ENCODE results near the gene TOX4.

Gene TOX4

GRCh38 chr14:21509432-21510143 lies 32.6 kb downstream of the TOX4 start:
- Histone ChIP-seq H2AFZ (ENCODE audit: low read length) (no peak overlapping the region), H3K4me2 (ENCODE audit: low read depth, low read length, poor library complexity, severe bottlenecking) (peak overlapping the region; percentile 88), H3K4me1 (ENCODE audit: insufficient read depth, low read length, poor library complexity, severe bottlenecking) (peaks cover 10% of the 10 kb centered on the region), H3K9me2 (replicated peaks; ENCODE audit: low read depth, low read length) (no peaks in the 10 kb centered on the region), H3K4me3 (ENCODE audit: low read length, poor library complexity, severe bottlenecking) (peak overlapping the region; percentile 95), H3K9ac (ENCODE audit: low read depth, low read length, poor library complexity, severe bottlenecking) (peak overlapping the region; percentile 89), H3F3A (ENCODE audit: low read depth) (no peaks in the 10 kb centered on the region; the same call in 1 of the 2 replicates), H3K9me3 (ENCODE audit: insufficient read depth, low read depth, low read length) (no peaks in the 10 kb centered on the region), H3K27me3 (ENCODE audit: insufficient read depth, low read length, poor library complexity, severe bottlenecking) (peaks cover 20% of the 10 kb centered on the region), H3K79me2 (ENCODE audit: insufficient read depth, low read length) (peaks cover 57% of the 10 kb centered on the region), H4K20me1 (ENCODE audit: insufficient read depth, low read length, poor library complexity, severe bottlenecking) (peaks cover 16% of the 10 kb centered on the region), H3K36me3 (ENCODE audit: insufficient read depth, low read length) (no peaks in the 10 kb centered on the region)
- TF ChIP-seq, protein P1, sequence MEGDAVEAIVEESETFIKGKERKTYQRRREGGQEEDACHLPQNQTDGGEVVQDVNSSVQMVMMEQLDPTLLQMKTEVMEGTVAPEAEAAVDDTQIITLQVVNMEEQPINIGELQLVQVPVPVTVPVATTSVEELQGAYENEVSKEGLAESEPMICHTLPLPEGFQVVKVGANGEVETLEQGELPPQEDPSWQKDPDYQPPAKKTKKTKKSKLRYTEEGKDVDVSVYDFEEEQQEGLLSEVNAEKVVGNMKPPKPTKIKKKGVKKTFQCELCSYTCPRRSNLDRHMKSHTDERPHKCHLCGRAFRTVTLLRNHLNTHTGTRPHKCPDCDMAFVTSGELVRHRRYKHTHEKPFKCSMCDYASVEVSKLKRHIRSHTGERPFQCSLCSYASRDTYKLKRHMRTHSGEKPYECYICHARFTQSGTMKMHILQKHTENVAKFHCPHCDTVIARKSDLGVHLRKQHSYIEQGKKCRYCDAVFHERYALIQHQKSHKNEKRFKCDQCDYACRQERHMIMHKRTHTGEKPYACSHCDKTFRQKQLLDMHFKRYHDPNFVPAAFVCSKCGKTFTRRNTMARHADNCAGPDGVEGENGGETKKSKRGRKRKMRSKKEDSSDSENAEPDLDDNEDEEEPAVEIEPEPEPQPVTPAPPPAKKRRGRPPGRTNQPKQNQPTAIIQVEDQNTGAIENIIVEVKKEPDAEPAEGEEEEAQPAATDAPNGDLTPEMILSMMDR (conservative IDR thresholded peaks at IDR 0.05; ENCODE audit: low read length): no peak
- TF ChIP-seq EZH2phosphoT487 (IDR thresholded peaks at IDR 0.05; ENCODE audit: borderline replicate concordance): no peak

DNA sequence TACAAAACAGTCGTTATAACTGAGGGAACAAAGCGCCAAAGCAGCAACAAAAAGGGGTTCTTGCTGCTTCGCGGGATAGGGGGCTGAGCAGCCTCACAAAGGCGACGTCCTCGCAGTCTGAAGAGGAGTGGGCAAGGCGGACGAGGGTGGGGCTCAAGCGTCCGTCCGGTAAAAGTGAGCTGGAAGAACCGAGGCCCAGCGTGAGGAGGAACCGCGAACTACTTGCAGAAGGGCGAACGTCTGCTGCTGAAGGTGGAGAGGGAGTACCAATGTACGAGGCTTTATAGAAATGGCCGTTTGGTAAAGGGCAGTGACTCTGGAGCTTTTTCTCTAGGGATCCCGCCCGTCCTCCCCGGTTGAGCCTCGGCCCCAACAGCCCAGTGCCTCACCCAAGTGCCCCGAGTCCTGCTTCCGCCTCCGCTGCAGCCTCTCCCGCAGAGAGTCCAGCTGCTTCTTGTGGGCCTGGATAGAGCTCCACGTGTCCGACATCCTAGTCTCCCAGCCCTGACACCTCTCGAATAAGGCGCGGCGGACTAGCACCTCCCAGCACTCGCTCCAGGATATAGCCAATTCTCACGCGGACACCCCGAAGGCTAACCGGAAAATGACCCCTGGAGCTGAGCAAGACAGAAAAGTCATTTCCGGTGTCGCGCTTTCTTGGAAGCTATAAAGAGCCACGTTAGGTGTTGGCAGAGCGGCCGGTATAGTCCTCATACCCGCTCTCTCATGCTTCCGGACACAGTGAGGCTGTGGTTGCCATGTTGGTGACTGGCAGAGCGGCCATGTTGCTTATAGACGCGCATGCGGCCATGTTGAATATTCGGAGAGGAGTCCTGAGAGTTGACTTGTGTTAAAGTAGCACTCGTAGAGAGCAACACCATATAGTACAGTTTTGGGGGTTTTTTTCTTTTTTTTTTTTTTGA lies 34.0 kb downstream of the TOX4 start, which contains the start of gene METTL3:
Gene METTL3, minus strand, starts transcription at position 606 of the 923 bp plus-strand sequence. Its CDS starts 117 bp downstream, at position 489.
- Histone ChIP-seq H3K4me2 (ENCODE audit: low read depth, low read length, poor library complexity, severe bottlenecking) (peak within 1 kb of the TSS; percentile 88), H3K9me3 (ENCODE audit: insufficient read depth, low read depth, low read length) (no peaks in the 10 kb centered on the region), H4K20me1 (ENCODE audit: insufficient read depth, low read length, poor library complexity, severe bottlenecking) (peaks cover 9% of the 10 kb centered on the region), H3K79me2 (ENCODE audit: insufficient read depth, low read length) (peaks cover 47% of the 10 kb centered on the region), H3K9ac (ENCODE audit: low read depth, low read length, poor library complexity, severe bottlenecking) (peak within 1 kb of the TSS; percentile 89), H3K27me3 (ENCODE audit: insufficient read depth, low read length, poor library complexity, severe bottlenecking) (peaks cover 32% of the 10 kb centered on the region), H3K4me3 (ENCODE audit: low read length, poor library complexity, severe bottlenecking) (peak within 1 kb of the TSS; percentile 95), H3K9me2 (replicated peaks; ENCODE audit: low read depth, low read length) (no peaks in the 10 kb centered on the region), H3K36me3 (ENCODE audit: insufficient read depth, low read length) (no peaks in the 10 kb centered on the region), H3F3A (ENCODE audit: low read depth) (no peaks in the 10 kb centered on the region; the same call in 1 of the 2 replicates), H3K4me1 (ENCODE audit: insufficient read depth, low read length, poor library complexity, severe bottlenecking) (peaks cover 10% of the 10 kb centered on the region), H2AFZ (ENCODE audit: low read length) (peak within 1 kb of the TSS; percentile 92)
- TF ChIP-seq, protein P1 (conservative IDR thresholded peaks at IDR 0.05; ENCODE audit: low read length): no peak
- TF ChIP-seq EZH2phosphoT487 (IDR thresholded peaks at IDR 0.05; ENCODE audit: borderline replicate concordance): no peak

- H3K4me1 ChIP-seq (ENCODE audit: insufficient read depth, low read length, poor library complexity, severe bottlenecking): peaks cover 9% of the 10 kb centered on the region
- no peaks in the 10 kb centered on the region for H3K9me3 ChIP-seq (ENCODE audit: insufficient read depth, low read depth, low read length)
- TF ChIP-seq EZH2phosphoT487 (IDR thresholded peaks at IDR 0.05; ENCODE audit: borderline replicate concordance): no peak
- TF ChIP-seq, protein P1 (conservative IDR thresholded peaks at IDR 0.05; ENCODE audit: low read length): no peak
- H3K27me3 ChIP-seq (ENCODE audit: insufficient read depth, low read length, poor library complexity, severe bottlenecking): peaks cover 48% of the 10 kb centered on the region
- no peaks in the 10 kb centered on the region; the same call in 1 of the 2 replicates for H3F3A ChIP-seq (ENCODE audit: low read depth)
- no peak overlapping the region for H3K4me3 ChIP-seq (ENCODE audit: low read length, poor library complexity, severe bottlenecking)
- 0 out of 2 replicates have a peak overlapping the region, but pooled peaks have one; percentile 35 for H2AFZ ChIP-seq (ENCODE audit: low read length)
- H3K4me2 ChIP-seq (ENCODE audit: low read depth, low read length, poor library complexity, severe bottlenecking): no peak overlapping the region
- no peak overlapping the region for H3K9ac ChIP-seq (ENCODE audit: low read depth, low read length, poor library complexity, severe bottlenecking)
- H3K9me2 ChIP-seq (replicated peaks; ENCODE audit: low read depth, low read length): no peaks in the 10 kb centered on the region
- H3K36me3 ChIP-seq (ENCODE audit: insufficient read depth, low read length): no peaks in the 10 kb centered on the region
- peaks cover 18% of the 10 kb centered on the region for H3K79me2 ChIP-seq (ENCODE audit: insufficient read depth, low read length)
- peaks cover 8% of the 10 kb centered on the region for H4K20me1 ChIP-seq (ENCODE audit: insufficient read depth, low read length, poor library complexity, severe bottlenecking)
These were observed 37.3 kb downstream of the TOX4 start for GRCh38 chr14:21514341-21514740.

Data from Loucy (cell line).